Measurements from ENCODE around the gene POLRMT. TPM values are rescaled to one million over a fixed set of nuclear protein-coding genes. Genes with fewer than 3 reads are reported as not detected.
"Not testable (repeated sequence)": the region's sequence is repeated elsewhere in the genome, so short reads cannot be mapped to it uniquely, and the experiment has no call there.

Gene POLRMT
- polyA plus RNA-seq, 1 experiment: 38.6 TPM

GRCh38 chr19:632579-633067, 714 bp downstream of the POLRMT start:
- ChIA-PET POLR2A (no interaction called here), CTCF (interaction anchor here (0.6 to 2.7 kb wide), 3 partner anchors 9 to 470 kb away, joined by 3 to 7 read pairs (median 3); no protein-coding TSS in a partner anchor)
- DNase-seq (ENCODE audit: low read depth): no peak
- no peak for TF ChIP-seq CTCF (IDR thresholded peaks at IDR 0.05; ENCODE audit: insufficient read depth, low read depth, low read length)
- Histone ChIP-seq H3K36me3 (ENCODE audit: control insufficient read depth, insufficient read depth, low read length) (no peaks in the 10 kb centered on the region; the same call in 1 of the 2 replicates), H3K4me3 (ENCODE audit: low read depth, low read length) (peak overlapping the region; percentile 47), H3K27me3 (ENCODE audit: control insufficient read depth, insufficient read depth, low read length) (no peaks in the 10 kb centered on the region)

GRCh38 chr19:629961-630714, 3.2 kb downstream of the POLRMT start:
- ChIA-PET CTCF (no interaction called here), POLR2A (no interaction called here)
- TF ChIP-seq CTCF (IDR thresholded peaks at IDR 0.05; ENCODE audit: insufficient read depth, low read depth, low read length): no peak
- DNase-seq (ENCODE audit: low read depth): no peak
- H3K27me3 ChIP-seq (ENCODE audit: control insufficient read depth, insufficient read depth, low read length): no peaks in the 10 kb centered on the region
- no peak overlapping the region for H3K4me3 ChIP-seq (ENCODE audit: low read depth, low read length)
- H3K36me3 ChIP-seq (ENCODE audit: control insufficient read depth, insufficient read depth, low read length): peaks cover 2% of the 10 kb centered on the region

GRCh38 chr19:629515-629914, 3.8 kb downstream of the POLRMT start:
- H3K27me3 ChIP-seq (ENCODE audit: control insufficient read depth, insufficient read depth, low read length); H3K36me3 ChIP-seq (ENCODE audit: control insufficient read depth, insufficient read depth, low read length); POLR2A ChIA-PET; DNase-seq (ENCODE audit: low read depth); H3K4me3 ChIP-seq (ENCODE audit: low read depth, low read length); CTCF ChIA-PET: not testable (repeated sequence)

- Histone ChIP-seq H3K27me3 (ENCODE audit: control insufficient read depth, insufficient read depth, low read length) (no peaks in the 10 kb centered on the region), H3K36me3 (ENCODE audit: control insufficient read depth, insufficient read depth, low read length) (peaks cover 5% of the 10 kb centered on the region), H3K4me3 (ENCODE audit: low read depth, low read length) (no peak overlapping the region)
- POLR2A ChIA-PET: no interaction called here
- CTCF ChIA-PET: interaction anchor here (1.0 to 1.6 kb wide), 2 partner anchors 41 to 44 kb away, joined by 3 to 4 read pairs; no protein-coding TSS in a partner anchor
- no peak for DNase-seq (ENCODE audit: low read depth)
- TF ChIP-seq CTCF (IDR thresholded peaks at IDR 0.05; ENCODE audit: insufficient read depth, low read depth, low read length): peak; percentile 36
Observed at GRCh38 chr19:628168-628567, 5.2 kb downstream of the POLRMT start.

GRCh38 chr19:626566-626965, 6.8 kb downstream of the POLRMT start:
- CTCF ChIA-PET: interaction anchor here (0.7 kb wide), 1 partner anchor 15 kb away, joined by 3 read pairs; no protein-coding TSS in a partner anchor
- DNase-seq (ENCODE audit: low read depth); H3K27me3 ChIP-seq (ENCODE audit: control insufficient read depth, insufficient read depth, low read length); POLR2A ChIA-PET; H3K4me3 ChIP-seq (ENCODE audit: low read depth, low read length); H3K36me3 ChIP-seq (ENCODE audit: control insufficient read depth, insufficient read depth, low read length): not testable (repeated sequence)

GRCh38 chr19:625257-625656, 8.1 kb downstream of the POLRMT start:
- Histone ChIP-seq H3K4me3 (ENCODE audit: low read depth, low read length) (no peak overlapping the region), H3K27me3 (ENCODE audit: control insufficient read depth, insufficient read depth, low read length) (no peaks in the 10 kb centered on the region), H3K36me3 (ENCODE audit: control insufficient read depth, insufficient read depth, low read length) (peaks cover 10% of the 10 kb centered on the region)
- CTCF ChIA-PET: interaction anchor here (0.9 to 3.8 kb wide), 3 partner anchors 38 to 41 kb away, joined by 4 to 15 read pairs (median 8); no protein-coding TSS in a partner anchor
- no peak for TF ChIP-seq CTCF (IDR thresholded peaks at IDR 0.05; ENCODE audit: insufficient read depth, low read depth, low read length)
- POLR2A ChIA-PET: no interaction called here
- no peak for DNase-seq (ENCODE audit: low read depth)

All from BJ (cell line).